ENCODE data around the gene DHODH.
"Not testable (repeated sequence)": the region's sequence is repeated elsewhere in the genome, so short reads cannot be mapped to it uniquely, and the experiment has no call there.

Gene DHODH

DNA sequence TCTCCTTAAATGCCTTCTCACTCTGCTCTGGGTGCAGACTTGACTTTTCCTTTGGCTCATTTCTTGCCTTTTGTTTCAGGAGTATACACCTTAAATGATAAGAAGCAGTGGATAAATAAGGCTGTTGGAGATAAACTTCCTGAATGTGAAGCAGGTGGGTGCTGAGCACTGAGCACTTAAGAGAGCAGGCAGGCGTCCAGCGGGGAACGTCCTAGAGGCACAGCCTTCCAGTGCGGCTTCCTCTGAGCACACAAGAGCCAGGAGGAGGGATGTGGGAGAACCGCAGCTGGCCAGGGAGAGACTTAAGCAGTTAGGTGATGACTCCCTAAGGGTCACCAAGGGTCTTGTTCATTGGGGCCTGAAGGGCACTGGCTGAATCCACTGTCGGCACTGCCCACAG, 48.8 kb downstream of the DHODH start:
- DNase-seq, result not testable (repeated sequence)

DNA sequence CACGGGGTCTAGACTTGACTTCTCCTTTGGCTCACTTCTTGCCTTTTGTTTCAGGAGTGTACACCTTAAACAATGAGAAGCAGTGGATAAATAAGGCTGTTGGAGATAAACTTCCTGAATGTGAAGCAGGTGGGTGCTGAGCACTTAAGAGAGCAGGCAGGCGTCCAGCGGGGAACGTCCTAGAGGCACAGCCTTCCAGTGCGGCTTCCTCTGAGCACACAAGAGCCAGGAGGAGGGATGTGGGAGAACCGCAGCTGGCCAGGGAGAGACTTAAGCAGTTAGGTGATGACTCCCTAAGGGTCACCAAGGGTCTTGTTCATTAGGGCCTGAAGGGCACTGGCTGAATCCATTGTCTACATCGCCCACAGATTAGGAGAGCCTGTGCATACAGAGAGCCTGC, 50.5 kb downstream of the DHODH start:
- DNase-seq, result not testable (repeated sequence)

DNA sequence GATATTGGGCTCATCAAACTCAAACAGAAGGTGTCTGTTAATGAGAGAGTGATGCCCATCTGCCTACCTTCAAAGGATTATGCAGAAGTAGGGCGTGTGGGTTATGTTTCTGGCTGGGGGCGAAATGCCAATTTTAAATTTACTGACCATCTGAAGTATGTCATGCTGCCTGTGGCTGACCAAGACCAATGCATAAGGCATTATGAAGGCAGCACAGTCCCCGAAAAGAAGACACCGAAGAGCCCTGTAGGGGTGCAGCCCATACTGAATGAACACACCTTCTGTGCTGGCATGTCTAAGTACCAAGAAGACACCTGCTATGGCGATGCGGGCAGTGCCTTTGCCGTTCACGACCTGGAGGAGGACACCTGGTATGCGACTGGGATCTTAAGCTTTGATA, 51.9 kb downstream of the DHODH start:
- no peak for DNase-seq

DNA sequence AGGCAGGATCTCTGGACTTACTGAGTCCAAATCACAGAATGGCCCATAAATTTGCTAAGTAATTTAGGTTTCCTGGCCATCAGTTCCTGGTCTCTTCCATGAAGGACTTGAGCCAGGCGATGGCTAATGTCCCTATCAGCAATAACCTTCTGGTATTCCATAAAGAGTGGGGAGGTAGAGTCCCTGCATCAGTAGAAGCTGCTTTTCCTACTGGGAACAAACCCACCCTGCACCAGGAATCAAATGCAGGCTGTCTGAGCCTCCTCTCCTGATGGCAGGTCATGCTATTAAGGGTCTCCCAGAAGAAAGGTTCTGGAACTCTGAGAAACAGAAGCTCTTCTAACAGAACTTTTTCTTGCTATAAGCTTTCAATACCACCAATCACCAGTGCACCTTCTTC, 53.0 kb downstream of the DHODH start:
- DNase-seq, result no peak

DNA sequence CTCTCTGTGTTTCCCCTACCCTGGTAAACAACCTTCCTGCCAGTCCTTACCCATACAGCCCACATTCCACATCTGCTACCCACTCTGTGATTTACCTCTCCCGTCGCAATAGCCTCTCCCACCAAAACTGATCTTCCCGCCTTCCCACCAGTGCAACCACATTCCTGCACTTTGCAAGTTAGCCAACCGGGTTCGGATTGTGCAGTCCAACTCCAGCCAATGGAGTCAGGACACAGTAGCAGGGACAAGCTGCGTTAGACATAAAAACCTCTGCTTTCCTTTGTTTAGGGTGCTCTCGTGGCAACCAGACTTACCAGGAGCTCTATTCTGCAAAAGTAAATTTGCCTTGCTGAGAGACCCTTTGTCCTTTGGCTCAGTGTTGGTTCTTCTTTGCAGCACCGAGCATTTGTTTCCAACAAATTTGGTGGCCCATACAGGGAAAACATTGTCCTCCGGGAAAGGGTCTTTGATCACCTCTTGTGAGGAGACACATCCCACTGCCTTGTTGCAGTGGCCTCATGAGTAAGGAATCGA, 55.9 kb downstream of the DHODH start:
- DNase-seq, result no peak

DNA sequence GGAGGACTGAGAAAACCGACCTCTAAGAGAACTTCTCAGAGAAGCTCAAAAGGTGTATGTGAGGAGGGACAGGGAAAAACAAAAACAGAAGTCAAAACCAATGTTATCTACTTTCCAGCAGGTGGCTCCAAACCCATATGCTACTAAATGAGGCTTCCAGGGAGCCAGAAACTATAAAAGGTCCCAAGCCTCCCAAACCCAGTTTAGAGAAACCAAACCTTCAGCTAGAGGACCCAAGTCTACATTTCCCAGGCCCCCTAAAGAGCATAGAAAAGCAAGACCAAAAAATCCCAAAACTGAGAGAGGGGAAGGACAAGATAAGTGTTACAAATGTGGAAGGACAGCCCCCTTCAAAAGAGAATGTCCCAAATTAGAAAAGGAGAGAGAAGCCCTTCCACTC, 58.2 kb downstream of the DHODH start:
- no peak for DNase-seq

DNA sequence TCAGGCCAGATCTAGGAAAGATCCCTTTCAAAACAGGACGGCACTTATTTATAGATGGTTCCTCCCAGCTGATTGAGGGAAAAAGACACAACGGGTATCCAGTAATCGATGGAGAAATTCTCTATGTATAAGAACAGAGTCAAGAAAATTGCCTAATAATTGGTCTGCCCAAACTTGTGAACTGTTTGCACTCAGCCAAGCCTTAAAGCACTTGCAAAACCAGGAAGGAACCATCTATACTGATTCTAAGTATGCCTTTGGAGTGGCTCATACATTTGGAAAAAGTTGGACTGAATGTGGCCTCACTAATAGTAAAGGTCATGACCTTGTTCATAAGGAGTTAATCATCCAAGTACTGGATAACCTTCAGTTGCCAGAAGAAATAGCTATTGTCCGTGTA, 60.4 kb downstream of the DHODH start:
- DNase-seq, result no peak

DNA sequence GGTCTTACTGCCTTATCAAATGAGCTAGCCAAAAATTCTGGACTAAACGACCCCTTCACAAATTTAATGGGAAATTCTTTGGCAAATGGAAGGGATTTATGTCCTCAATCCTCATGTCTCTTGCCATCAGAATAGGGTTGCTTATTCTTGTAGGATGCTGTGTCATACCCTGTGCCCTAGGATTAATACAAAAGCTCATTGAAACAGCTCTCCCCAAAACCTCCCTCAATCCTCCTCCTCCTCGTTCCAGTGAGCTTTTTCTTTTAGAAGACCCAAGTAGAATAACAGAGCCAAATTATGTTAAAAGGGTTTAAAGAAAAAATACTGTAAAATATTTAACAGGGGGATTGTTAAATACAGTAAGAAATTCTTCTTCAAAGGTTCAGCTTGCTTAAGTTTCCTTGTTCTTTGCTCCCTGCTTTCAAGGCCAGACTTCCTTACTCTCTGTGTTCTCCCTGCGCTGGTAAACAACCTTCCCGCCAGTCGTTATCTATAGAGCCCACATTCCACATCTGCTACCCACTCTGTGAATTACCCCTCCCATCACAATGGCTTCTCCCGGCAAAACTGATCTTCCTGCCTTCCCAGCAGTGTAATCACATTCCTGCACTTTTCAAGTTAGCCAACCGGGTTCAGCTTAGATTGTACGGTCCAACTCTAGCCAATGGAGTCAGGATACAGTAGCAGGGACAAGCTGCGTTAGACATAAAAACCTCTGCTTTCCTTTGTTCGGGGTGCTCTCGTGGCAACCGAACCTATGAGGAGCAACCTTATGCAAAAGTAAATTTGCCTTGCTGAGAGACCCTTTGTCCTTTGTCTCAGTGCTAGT, 64.2 kb downstream of the DHODH start:
- DNase-seq, result no peak

DNA sequence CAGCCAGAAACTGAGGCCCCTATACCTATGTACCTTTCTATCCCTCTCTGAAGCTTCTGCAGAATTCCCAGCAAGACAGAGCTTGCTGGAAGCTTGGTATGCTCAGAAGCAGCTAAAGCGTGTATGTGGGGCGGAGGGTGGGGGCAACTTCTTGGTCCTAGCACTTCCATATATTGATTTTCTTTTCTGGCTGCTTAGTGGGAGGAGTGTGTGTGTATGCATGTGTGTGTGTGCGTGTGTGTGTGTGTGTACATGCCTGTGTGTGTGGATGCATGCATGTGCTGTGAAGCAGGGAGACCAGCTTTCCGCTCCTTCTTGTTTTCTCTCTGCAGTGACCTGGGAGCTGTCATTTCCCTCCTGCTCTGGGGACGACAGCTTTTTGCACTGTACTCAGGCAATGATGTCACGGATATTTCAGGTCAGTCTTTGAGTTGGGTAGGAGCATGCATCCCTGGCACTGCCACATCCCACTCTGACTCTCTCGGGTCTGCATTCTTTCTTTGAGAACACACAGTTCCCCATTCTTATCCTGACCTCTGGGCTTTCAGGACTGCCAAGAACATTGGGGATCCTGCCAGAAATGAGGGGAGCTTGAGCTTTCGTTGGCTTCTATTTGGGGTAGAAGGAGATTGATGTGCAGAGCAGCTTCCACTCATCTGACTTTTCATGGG, 65.2 kb downstream of the DHODH start:
- DNase-seq, result no peak

DNA sequence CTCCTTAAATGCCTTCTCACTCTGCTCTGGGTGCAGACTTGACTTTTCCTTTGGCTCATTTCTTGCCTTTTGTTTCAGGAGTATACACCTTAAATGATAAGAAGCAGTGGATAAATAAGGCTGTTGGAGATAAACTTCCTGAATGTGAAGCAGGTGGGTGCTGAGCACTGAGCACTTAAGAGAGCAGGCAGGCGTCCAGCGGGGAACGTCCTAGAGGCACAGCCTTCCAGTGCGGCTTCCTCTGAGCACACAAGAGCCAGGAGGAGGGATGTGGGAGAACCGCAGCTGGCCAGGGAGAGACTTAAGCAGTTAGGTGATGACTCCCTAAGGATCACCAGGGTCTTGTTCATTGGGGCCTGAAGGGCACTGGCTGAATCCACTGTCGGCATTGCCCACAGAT, 66.5 kb downstream of the DHODH start:
- DNase-seq, result not testable (repeated sequence)
